Colonic mucosa (tissue), 4 donors: ENCODE measurements around the gene ARHGEF39. TPM values are rescaled to one million over a fixed set of nuclear protein-coding genes. Genes with fewer than 3 reads are reported as not detected.
"Not testable (repeated sequence)": the region's sequence is repeated elsewhere in the genome, so short reads cannot be mapped to it uniquely, and the experiment has no call there.

Experiments
- DNase-seq: peaks from one replicate; pipeline ENCODE4 v3.0.0-alpha.2; 2020
- H3K27ac ChIP-seq: fragments of 200-600 bp; one replicate; pipeline ENCODE4 v1.8.0; 2021
- H3K27me3 ChIP-seq: fragments of 200-600 bp; one replicate; pipeline ENCODE4 v1.8.0; 2021
- H3K36me3 ChIP-seq: fragments of 200-600 bp; one replicate; pipeline ENCODE4 v1.8.0; 2021
- H3K4me1 ChIP-seq: fragments of 200-600 bp; one replicate; pipeline ENCODE4 v1.8.0; 2021; ENCODE audit warnings: mild to moderate bottlenecking
- H3K4me3 ChIP-seq: fragments of 200-600 bp; one replicate; pipeline ENCODE4 v1.8.0; 2021
- H3K9ac ChIP-seq, 2 donors: one replicate each; pipeline ENCODE4 v1.7.0; 2013; ENCODE audit warnings: control low read depth in 2 of 2, low read depth in 2 of 2, low read length in 2 of 2
- H3K9me3 ChIP-seq: fragments of 200-600 bp; one replicate; pipeline ENCODE4 v1.8.0; 2021
- CTCF ChIP-seq: fragments of 200-600 bp; IDR thresholded peaks from one replicate; pipeline ENCODE4 v1.8.0; 2022; ENCODE audit warnings: antibody characterized with exemption, mild to moderate bottlenecking
- intact Hi-C: fragments of 100-400 bp; cut with DNase I; formaldehyde crosslinking; loops from one replicate; pipeline ENCODE4 v1.14.1; 2022
- total RNA-seq, 2 donors: library from RNA; stranded (reverse); fragmentation: NEBNext Ultra II Directional in 1 of 2; extraction: Animal tissue kit (Norgen Biotek cat#: 25700) in 1 of 2; gene quantifications; one replicate each; pipeline ENCODE4 v1.2.1, GENCODE V29; 2021
- donor health status: healthy.
- donor health status: DM: no; HTN: no; CAD: no.
- donor health status: DM: no; HTN: no; CAD: no.

Gene ARHGEF39
- total RNA-seq, 2 donors from 2014 or later = 7.3 to 34.0 TPM

- Histone ChIP-seq H3K27me3 (no peaks in the 10 kb centered on the region), H3K9me3 (no peaks in the 10 kb centered on the region), H3K9ac (peak within 1 kb of the TSS; percentile 16 to 72), H3K4me3 (peak within 1 kb of the TSS; percentile 17), H3K4me1 (no peaks in the 10 kb centered on the region), H3K36me3 (no peaks in the 10 kb centered on the region), H3K27ac (no peak within 1 kb of the TSS)
- TF ChIP-seq CTCF = no peak
- intact Hi-C loops = no loop called here
- DNase-seq = no peak
Measured at GRCh38 chr9:35618325-35618727, 46.7 kb downstream of the ARHGEF39 start, which contains the start of gene CD72. Gene CD72, minus strand, starts transcription at chr9:35618413. Its CDS starts 110 bp downstream, at chr9:35618303.

GRCh38 chr9:35617548-35617947, 47.4 kb downstream of the ARHGEF39 start:
- Histone ChIP-seq H3K27ac (no peak overlapping the region), H3K4me3 (peak overlapping the region; percentile 17), H3K36me3 (no peaks in the 10 kb centered on the region), H3K4me1 (no peaks in the 10 kb centered on the region), H3K9ac (peak overlapping the region; percentile 16 to 72), H3K27me3 (no peaks in the 10 kb centered on the region), H3K9me3 (no peaks in the 10 kb centered on the region)
- no peak for DNase-seq
- no peak for TF ChIP-seq CTCF
- intact Hi-C loops = no loop called here

- H3K4me1 ChIP-seq = no peaks in the 10 kb centered on the region
- H3K9ac ChIP-seq = peak overlapping the region; percentile 16 to 72
- no peaks in the 10 kb centered on the region for H3K9me3 ChIP-seq
- peak overlapping the region; percentile 17 for H3K4me3 ChIP-seq
- intact Hi-C loops = no loop called here
- DNase-seq = peak; percentile 70
- no peak for TF ChIP-seq CTCF
- H3K27me3 ChIP-seq = no peaks in the 10 kb centered on the region
- H3K27ac ChIP-seq = no peak overlapping the region
- H3K36me3 ChIP-seq = no peaks in the 10 kb centered on the region
Measured at GRCh38 chr9:35616681-35617459, 48.1 kb downstream of the ARHGEF39 start.

GRCh38 chr9:35615981-35616680, 48.9 kb downstream of the ARHGEF39 start:
- H3K9me3 ChIP-seq = no peaks in the 10 kb centered on the region
- peak overlapping the region; percentile 17 for H3K4me3 ChIP-seq
- no peak for TF ChIP-seq CTCF
- no peak for DNase-seq
- H3K9ac ChIP-seq = no peak overlapping the region
- no peak overlapping the region for H3K27ac ChIP-seq
- intact Hi-C loops = no loop called here
- no peaks in the 10 kb centered on the region for H3K27me3 ChIP-seq
- H3K36me3 ChIP-seq = no peaks in the 10 kb centered on the region
- no peaks in the 10 kb centered on the region for H3K4me1 ChIP-seq

- intact Hi-C loops = no loop called here
- no peak overlapping the region for H3K4me3 ChIP-seq
- no peaks in the 10 kb centered on the region for H3K4me1 ChIP-seq
- no peaks in the 10 kb centered on the region for H3K27me3 ChIP-seq
- no peaks in the 10 kb centered on the region for H3K36me3 ChIP-seq
- no peak for DNase-seq
- no peaks in the 10 kb centered on the region for H3K9me3 ChIP-seq
- TF ChIP-seq CTCF = no peak
- H3K27ac ChIP-seq = no peak overlapping the region
- no peak overlapping the region for H3K9ac ChIP-seq
Measured at GRCh38 chr9:35612843-35613242, 52.2 kb downstream of the ARHGEF39 start.

- DNase-seq, H3K27me3 ChIP-seq, intact Hi-C loops, H3K36me3 ChIP-seq, H3K4me1 ChIP-seq, H3K9ac ChIP-seq, H3K4me3 ChIP-seq, H3K9me3 ChIP-seq, H3K27ac ChIP-seq: not testable (repeated sequence)
Measured at GRCh38 chr9:35612066-35612465, 52.9 kb downstream of the ARHGEF39 start.
